Gastroesophageal sphincter (tissue), 3 donors: ENCODE results near the gene FKBP14.

Experiments
- EP300 ChIP-seq: sonication (generic); formaldehyde crosslinking; IDR thresholded peaks from one replicate; pipeline ENCODE4 v1.6.1; 2017; ENCODE audit warnings: antibody characterized with exemption, mild to moderate bottlenecking
- POLR2A ChIP-seq, 2 donors: fragments of 450-650 bp; IDR thresholded peaks; one replicate each; pipeline ENCODE4 v1.6.1; 2017; ENCODE audit warnings: antibody characterized with exemption in 2 of 2, mild to moderate bottlenecking in 2 of 2, moderate library complexity in 1 of 2
- TF ChIP-seq, protein P1 (sequence below), 4 experiments: fragments of 200-600 bp in 2 of 4; fragments of 450-650 bp in 2 of 4; sonication (generic) in 1 of 4; IDR thresholded peaks; one replicate each; pipeline ENCODE4 v1.5.1; 2017 to 2019; ENCODE audit warnings: antibody characterized with exemption in 4 of 4, mild to moderate bottlenecking in 2 of 4, moderate library complexity in 2 of 4

DNA sequence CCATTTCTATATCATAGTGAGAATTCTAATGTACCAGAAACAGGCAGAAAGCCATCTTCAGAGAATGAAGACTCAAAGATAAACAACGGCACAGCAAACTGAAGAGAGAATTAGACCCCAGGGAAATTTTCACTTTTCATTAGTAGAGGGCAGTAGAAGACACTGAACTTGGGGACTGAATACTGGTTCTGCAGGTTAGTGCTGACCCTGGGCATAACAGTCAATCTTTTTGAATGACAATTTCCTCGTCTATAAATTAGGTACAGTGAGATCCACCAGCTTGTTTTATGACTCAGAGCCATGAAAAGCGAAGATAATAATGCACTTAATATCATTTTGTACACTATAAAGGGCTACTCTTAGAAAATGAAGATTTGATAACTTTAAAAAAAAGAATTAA is 13.7 kb downstream of the FKBP14 start:
- TF ChIP-seq, protein P1, sequence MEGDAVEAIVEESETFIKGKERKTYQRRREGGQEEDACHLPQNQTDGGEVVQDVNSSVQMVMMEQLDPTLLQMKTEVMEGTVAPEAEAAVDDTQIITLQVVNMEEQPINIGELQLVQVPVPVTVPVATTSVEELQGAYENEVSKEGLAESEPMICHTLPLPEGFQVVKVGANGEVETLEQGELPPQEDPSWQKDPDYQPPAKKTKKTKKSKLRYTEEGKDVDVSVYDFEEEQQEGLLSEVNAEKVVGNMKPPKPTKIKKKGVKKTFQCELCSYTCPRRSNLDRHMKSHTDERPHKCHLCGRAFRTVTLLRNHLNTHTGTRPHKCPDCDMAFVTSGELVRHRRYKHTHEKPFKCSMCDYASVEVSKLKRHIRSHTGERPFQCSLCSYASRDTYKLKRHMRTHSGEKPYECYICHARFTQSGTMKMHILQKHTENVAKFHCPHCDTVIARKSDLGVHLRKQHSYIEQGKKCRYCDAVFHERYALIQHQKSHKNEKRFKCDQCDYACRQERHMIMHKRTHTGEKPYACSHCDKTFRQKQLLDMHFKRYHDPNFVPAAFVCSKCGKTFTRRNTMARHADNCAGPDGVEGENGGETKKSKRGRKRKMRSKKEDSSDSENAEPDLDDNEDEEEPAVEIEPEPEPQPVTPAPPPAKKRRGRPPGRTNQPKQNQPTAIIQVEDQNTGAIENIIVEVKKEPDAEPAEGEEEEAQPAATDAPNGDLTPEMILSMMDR (IDR thresholded peaks at IDR 0.05), result no peak
- no peak for TF ChIP-seq POLR2A (IDR thresholded peaks at IDR 0.05)
- TF ChIP-seq EP300, result no peak
